Measurements from ENCODE around the gene BPIFB3.
"Not testable (repeated sequence)": the region's sequence is repeated elsewhere in the genome, so short reads cannot be mapped to it uniquely, and the experiment has no call there.

The BPIFB3 gene

DNA sequence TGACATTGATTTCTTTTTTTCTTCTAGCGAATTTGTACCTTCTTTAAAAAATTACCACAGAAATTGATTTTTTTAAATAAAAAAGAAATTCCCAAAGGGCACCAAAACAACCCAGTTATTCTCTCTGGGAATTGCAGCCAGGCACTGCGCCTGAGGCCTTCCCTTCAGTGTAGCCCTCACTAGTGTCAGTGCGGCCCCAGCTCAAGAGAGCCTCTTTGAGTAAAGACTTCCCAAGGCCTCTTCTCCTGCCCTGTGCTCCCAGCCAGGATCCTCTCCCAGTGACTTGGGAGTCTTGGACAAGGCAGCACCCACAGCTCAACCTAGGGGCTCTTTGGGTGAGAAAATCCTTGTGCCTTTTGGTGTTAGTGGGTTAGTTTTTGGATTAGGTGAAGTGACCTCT lies 67.2 kb downstream of the BPIFB3 start:
- no peak for DNase-seq (ENCODE audit: low read depth)

DNA sequence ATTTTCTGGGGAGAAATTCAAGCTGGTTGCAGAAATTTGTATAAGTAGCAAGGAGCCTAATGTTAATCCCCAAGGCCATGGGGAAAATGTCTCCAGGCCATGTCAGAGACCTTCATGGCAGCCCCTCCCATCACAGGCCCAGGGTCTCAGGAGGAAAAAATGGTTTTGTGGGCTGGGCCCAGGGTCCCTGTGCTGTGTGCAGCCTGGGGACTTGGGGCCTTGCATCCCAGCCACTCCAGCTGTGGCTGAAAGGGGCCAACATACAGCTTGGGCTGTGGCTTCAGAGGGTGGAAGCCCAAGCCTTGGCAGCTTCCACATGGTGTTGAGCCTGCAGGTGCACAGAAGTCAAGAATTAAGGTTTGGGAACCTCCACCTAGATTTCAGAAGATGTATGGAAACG lies 68.6 kb downstream of the BPIFB3 start:
- not testable (repeated sequence) for DNase-seq (ENCODE audit: low read depth)
